Caco-2 (cell line): ENCODE data around the gene NKAIN2. TPM values are rescaled to one million over a fixed set of nuclear protein-coding genes. Genes with fewer than 3 reads are reported as not detected.

ENCODE experiments used
- BruUV-seq: library from RNA; stranded (reverse); fragments of 400-500 nt; replicated peaks from 2 replicates; lab custom pipeline; 2021; lab: Mats Ljungman, UMichigan
- CTCF ChIA-PET: fragments of 300-600 bp; sonication (Branson Sonifier 250); formaldehyde crosslinking; loops from one replicate; lab custom pipeline; 2022; ENCODE audit warnings: antibody characterized with exemption; lab: Charles Lee
- POLR2A ChIA-PET: fragments of 300-600 bp; sonication (Branson Sonifier 250); formaldehyde crosslinking; loops from one replicate; lab custom pipeline; 2022; ENCODE audit warnings: antibody characterized with exemption; lab: Charles Lee
- DNase-seq, 2 experiments: peaks; one replicate each; pipeline versions ENCODE4 v3.0.0 to v3.0.0-alpha.2; 2020 to 2022
- H3K27me3 ChIP-seq: replicated peaks from 2 replicates; pipeline ENCODE4 v1.6.0; 2011; ENCODE audit warnings: low read length; ENCODE audit not compliant: control insufficient read depth, insufficient read depth
- H3K36me3 ChIP-seq: 2 replicates; pipeline ENCODE4 v1.5.1; 2011; ENCODE audit warnings: low read length; ENCODE audit not compliant: control insufficient read depth, insufficient read depth
- H3K4me1 ChIP-seq: fragments of 250-450 bp; sonication (Bioruptor Pico); 2 replicates; pipeline ENCODE4 v1.5.1; 2020; ENCODE audit warnings: mild to moderate bottlenecking
- H3K4me3 ChIP-seq: 2 replicates; pipeline ENCODE4 v1.5.1; 2011; ENCODE audit warnings: low read depth, mild to moderate bottlenecking, control low read depth, low read length
- H3K9me3 ChIP-seq: fragments of 250-450 bp; sonication (Bioruptor Pico); 2 replicates; pipeline ENCODE4 v1.5.1; 2020; ENCODE audit warnings: mild to moderate bottlenecking, moderate library complexity
- H3K27ac Mint-ChIP-seq: one replicate; pipeline ENCODE4 v1.8.0; 2022; ENCODE audit warnings: mixed read lengths; ENCODE audit not compliant: unreplicated experiment
- H3K27me3 Mint-ChIP-seq: one replicate; pipeline ENCODE4 v1.8.0; 2022; ENCODE audit warnings: mixed read lengths; ENCODE audit not compliant: insufficient read depth, unreplicated experiment
- H3K36me3 Mint-ChIP-seq: one replicate; pipeline ENCODE4 v1.8.0; 2022; ENCODE audit warnings: mild to moderate bottlenecking, mixed read lengths; ENCODE audit not compliant: insufficient read depth, unreplicated experiment
- H3K4me1 Mint-ChIP-seq: one replicate; pipeline ENCODE4 v1.8.0; 2022; ENCODE audit warnings: low read depth, mixed read lengths; ENCODE audit not compliant: unreplicated experiment
- H3K4me3 Mint-ChIP-seq: one replicate; pipeline ENCODE4 v1.8.0; 2022; ENCODE audit warnings: mild to moderate bottlenecking, moderate library complexity, mixed read lengths; ENCODE audit not compliant: unreplicated experiment
- H3K9me3 Mint-ChIP-seq: one replicate; pipeline ENCODE4 v1.8.0; 2022; ENCODE audit warnings: mixed read lengths; ENCODE audit not compliant: unreplicated experiment
- CTCF ChIP-seq, 2 experiments: fragments of 200-600 bp in 1 of 2; IDR thresholded peaks; 1 replicate in 1 of 2; 2 replicates in 1 of 2; pipeline versions ENCODE4 v1.5.1 to v1.8.0; 2011 to 2022; ENCODE audit warnings: antibody characterized with exemption in 1 of 2, control low read depth in 1 of 2, inconsistent platforms in 1 of 2, low read depth in 1 of 2, low read length in 1 of 2, mild to moderate bottlenecking in 1 of 2, moderate library complexity in 1 of 2; ENCODE audit not compliant: insufficient read depth in 1 of 2, severe bottlenecking in 1 of 2, unreplicated experiment in 1 of 2
- intact Hi-C: fragments of 100-400 bp; cut with micrococcal nuclease; formaldehyde crosslinking; loops from one replicate; pipeline ENCODE4 v1.10.0; 2022; ENCODE audit not compliant: unreplicated experiment
- total RNA-seq: library from RNA; stranded (reverse); gene quantifications from 2 replicates; pipeline ENCODE4 v1.2.3, GENCODE V29; 2022

Gene NKAIN2
- total RNA-seq, 1 experiment from 2014 or later: not detected

DNA sequence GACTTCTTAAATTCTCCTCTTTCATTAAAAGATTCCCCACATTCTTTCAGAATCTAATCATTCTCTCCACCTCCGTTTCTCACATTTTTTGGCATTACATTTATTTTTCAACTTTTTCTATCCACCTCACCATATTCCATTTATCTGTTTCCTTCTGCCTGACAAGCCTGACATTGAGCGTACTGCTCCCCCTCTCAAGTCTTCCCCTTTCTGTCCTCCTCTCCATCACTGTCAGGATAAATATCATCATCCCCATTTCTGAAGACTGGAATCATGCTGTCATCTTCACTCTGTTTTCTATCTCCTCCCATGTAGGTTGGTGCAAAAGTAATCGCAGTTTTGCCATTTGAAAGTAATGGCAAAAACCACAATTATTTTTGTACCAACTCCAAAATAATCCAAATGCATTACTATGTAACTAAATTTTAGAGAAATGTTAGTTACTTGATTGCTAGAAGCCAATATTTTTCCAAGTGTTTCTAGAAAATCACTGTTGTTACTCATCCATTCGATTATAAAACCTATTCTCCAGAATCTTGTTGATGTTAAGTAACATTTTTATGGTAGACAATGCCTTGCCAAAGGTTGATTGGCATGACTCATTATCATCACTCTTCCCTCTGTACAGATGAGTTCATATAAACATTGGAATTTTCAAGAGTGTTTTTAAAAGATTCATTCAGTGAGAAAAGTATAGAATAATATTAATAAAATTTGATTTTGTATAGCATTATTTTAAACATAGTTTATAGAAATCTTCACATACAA, 866.2 kb downstream of the NKAIN2 start:
- no peaks in the 10 kb centered on the region for H3K36me3 ChIP-seq
- no peak overlapping the region for H3K4me3 ChIP-seq
- Mint-ChIP-seq H3K27me3 (no peaks in the 10 kb centered on the region), H3K4me3 (no peak overlapping the region), H3K4me1 (no peaks in the 10 kb centered on the region), H3K27ac (no peak overlapping the region), H3K9me3 (no peaks in the 10 kb centered on the region), H3K36me3 (no peaks in the 10 kb centered on the region)
- intact Hi-C loops: no loop called here
- no peak for TF ChIP-seq CTCF (IDR thresholded peaks at IDR 0.05; ENCODE audit: insufficient read depth in 1 of 2, low read depth in 1 of 2, low read length in 1 of 2, severe bottlenecking in 1 of 2, unreplicated experiment in 1 of 2)
- no peak for DNase-seq
- CTCF ChIA-PET: no interaction called here
- POLR2A ChIA-PET: no interaction called here
- no peaks in the 10 kb centered on the region for H3K9me3 ChIP-seq
- H3K4me1 ChIP-seq: no peaks in the 10 kb centered on the region
- BruUV-seq: no TSS peak
- no peaks in the 10 kb centered on the region for H3K27me3 ChIP-seq

GRCh38 chr6:124670801-124671200, 867.1 kb downstream of the NKAIN2 start:
- Histone ChIP-seq H3K4me1 (no peaks in the 10 kb centered on the region), H3K36me3 (no peaks in the 10 kb centered on the region), H3K9me3 (no peaks in the 10 kb centered on the region), H3K4me3 (no peak overlapping the region), H3K27me3 (no peaks in the 10 kb centered on the region)
- H3K9me3 Mint-ChIP-seq: peaks cover 9% of the 10 kb centered on the region
- H3K4me1 Mint-ChIP-seq: no peaks in the 10 kb centered on the region
- BruUV-seq: no TSS peak
- H3K27ac Mint-ChIP-seq: no peak overlapping the region
- no peak overlapping the region for H3K4me3 Mint-ChIP-seq
- ChIA-PET CTCF (no interaction called here), POLR2A (no interaction called here)
- no peak for DNase-seq
- no peaks in the 10 kb centered on the region for H3K27me3 Mint-ChIP-seq
- no peaks in the 10 kb centered on the region for H3K36me3 Mint-ChIP-seq
- no peak for TF ChIP-seq CTCF (IDR thresholded peaks at IDR 0.05; ENCODE audit: insufficient read depth in 1 of 2, low read depth in 1 of 2, low read length in 1 of 2, severe bottlenecking in 1 of 2, unreplicated experiment in 1 of 2)
- intact Hi-C loops: no loop called here

GRCh38 chr6:124671324-124671723, 867.7 kb downstream of the NKAIN2 start:
- Histone ChIP-seq H3K27me3 (no peaks in the 10 kb centered on the region), H3K4me1 (no peaks in the 10 kb centered on the region), H3K9me3 (no peaks in the 10 kb centered on the region), H3K36me3 (no peaks in the 10 kb centered on the region), H3K4me3 (no peak overlapping the region)
- POLR2A ChIA-PET: no interaction called here
- DNase-seq: no peak
- no peak overlapping the region for H3K27ac Mint-ChIP-seq
- H3K27me3 Mint-ChIP-seq: no peaks in the 10 kb centered on the region
- peaks cover 14% of the 10 kb centered on the region for H3K9me3 Mint-ChIP-seq
- CTCF ChIA-PET: no interaction called here
- intact Hi-C loops: no loop called here
- H3K4me3 Mint-ChIP-seq: no peak overlapping the region
- BruUV-seq: no TSS peak
- H3K4me1 Mint-ChIP-seq: no peaks in the 10 kb centered on the region
- TF ChIP-seq CTCF (IDR thresholded peaks at IDR 0.05; ENCODE audit: insufficient read depth in 1 of 2, low read depth in 1 of 2, low read length in 1 of 2, severe bottlenecking in 1 of 2, unreplicated experiment in 1 of 2): no peak
- no peaks in the 10 kb centered on the region for H3K36me3 Mint-ChIP-seq
